Neural crest cell (in vitro differentiated cells): ENCODE data around the gene GPR89A. TPM values are rescaled to one million over a fixed set of nuclear protein-coding genes. Genes with fewer than 3 reads are reported as not detected.

Experiments used
- DNase-seq: peaks from one replicate; pipeline ENCODE4 v3.0.0; 2021; ENCODE audit warnings: low read depth, mixed read lengths, low spot score
- H3K27ac Mint-ChIP-seq: one replicate; pipeline ENCODE4 v1.8.0; 2021; ENCODE audit warnings: mild to moderate bottlenecking, mixed read lengths; ENCODE audit not compliant: unreplicated experiment
- H3K27me3 Mint-ChIP-seq: 2 replicates; pipeline ENCODE4 v1.8.0; 2021; ENCODE audit warnings: low read depth, mild to moderate bottlenecking, mixed read lengths
- H3K36me3 Mint-ChIP-seq: 2 replicates; pipeline ENCODE4 v1.8.0; 2021; ENCODE audit warnings: low read depth, mild to moderate bottlenecking, mixed read lengths
- H3K4me1 Mint-ChIP-seq: 2 replicates; pipeline ENCODE4 v1.8.0; 2021; ENCODE audit warnings: mixed read lengths
- H3K4me3 Mint-ChIP-seq: one replicate; pipeline ENCODE4 v1.8.0; 2021; ENCODE audit warnings: mild to moderate bottlenecking, mixed read lengths
- H3K9me3 Mint-ChIP-seq: 2 replicates; pipeline ENCODE4 v1.8.0; 2021; ENCODE audit warnings: mixed read lengths
- CTCF ChIP-seq: fragments of 200-600 bp; sonication (generic); conservative IDR thresholded peaks from 2 replicates; pipeline ENCODE4 v1.5.0; 2021; ENCODE audit warnings: antibody characterized with exemption, mild to moderate bottlenecking
- total RNA-seq: library from RNA; stranded (reverse); gene quantifications from 2 replicates; pipeline ENCODE4 v1.2.1, GENCODE V29; 2021

The GPR89A gene
- total RNA-seq, 1 donor from 2014 or later, result 27.2 TPM

- Mint-ChIP-seq H3K36me3 (no peaks in the 10 kb centered on the region), H3K4me1 (no peaks in the 10 kb centered on the region), H3K27ac (no peak overlapping the region), H3K27me3 (no peaks in the 10 kb centered on the region), H3K9me3 (no peaks in the 10 kb centered on the region), H3K4me3 (no peak overlapping the region)
- DNase-seq, result no peak
- no peak for TF ChIP-seq CTCF
These were observed 80.5 kb downstream of the GPR89A start for GRCh38 chr1:145688328-145688727.

- Mint-ChIP-seq H3K4me1 (no peaks in the 10 kb centered on the region), H3K27ac (no peak overlapping the region), H3K9me3 (no peaks in the 10 kb centered on the region), H3K4me3 (no peak overlapping the region), H3K27me3 (no peaks in the 10 kb centered on the region), H3K36me3 (no peaks in the 10 kb centered on the region)
- no peak for TF ChIP-seq CTCF
- DNase-seq, result no peak
These were observed 81.1 kb downstream of the GPR89A start for GRCh38 chr1:145688924-145689323.

GRCh38 chr1:145689922-145690321 lies 82.1 kb downstream of the GPR89A start:
- no peaks in the 10 kb centered on the region for H3K36me3 Mint-ChIP-seq
- H3K4me1 Mint-ChIP-seq, result no peaks in the 10 kb centered on the region
- no peak overlapping the region for H3K4me3 Mint-ChIP-seq
- no peak overlapping the region for H3K27ac Mint-ChIP-seq
- no peaks in the 10 kb centered on the region for H3K27me3 Mint-ChIP-seq
- no peaks in the 10 kb centered on the region for H3K9me3 Mint-ChIP-seq
- DNase-seq, result no peak
- TF ChIP-seq CTCF, result no peak

- Mint-ChIP-seq H3K36me3 (no peaks in the 10 kb centered on the region), H3K27ac (no peak overlapping the region), H3K4me3 (no peak overlapping the region), H3K9me3 (no peaks in the 10 kb centered on the region), H3K4me1 (no peaks in the 10 kb centered on the region), H3K27me3 (no peaks in the 10 kb centered on the region)
- no peak for TF ChIP-seq CTCF
- no peak for DNase-seq
These were observed 83.1 kb downstream of the GPR89A start for GRCh38 chr1:145690587-145691558.

- no peak for TF ChIP-seq CTCF
These were observed 85.1 kb downstream of the GPR89A start for GRCh38 chr1:145692785-145693443.

More at GRCh38 chr1:145692785-145693443, 85.1 kb downstream of the GPR89A start:
- Mint-ChIP-seq H3K9me3 (no peaks in the 10 kb centered on the region), H3K4me1 (no peaks in the 10 kb centered on the region), H3K4me3 (no peak overlapping the region), H3K36me3 (no peaks in the 10 kb centered on the region), H3K27ac (no peak overlapping the region), H3K27me3 (no peaks in the 10 kb centered on the region)
- no peak for DNase-seq
